Measurements from ENCODE around the gene WDR33.
A peak's percentile ranks its signal among the peaks of the same experiment; 100 is the strongest.

The WDR33 gene

DNA sequence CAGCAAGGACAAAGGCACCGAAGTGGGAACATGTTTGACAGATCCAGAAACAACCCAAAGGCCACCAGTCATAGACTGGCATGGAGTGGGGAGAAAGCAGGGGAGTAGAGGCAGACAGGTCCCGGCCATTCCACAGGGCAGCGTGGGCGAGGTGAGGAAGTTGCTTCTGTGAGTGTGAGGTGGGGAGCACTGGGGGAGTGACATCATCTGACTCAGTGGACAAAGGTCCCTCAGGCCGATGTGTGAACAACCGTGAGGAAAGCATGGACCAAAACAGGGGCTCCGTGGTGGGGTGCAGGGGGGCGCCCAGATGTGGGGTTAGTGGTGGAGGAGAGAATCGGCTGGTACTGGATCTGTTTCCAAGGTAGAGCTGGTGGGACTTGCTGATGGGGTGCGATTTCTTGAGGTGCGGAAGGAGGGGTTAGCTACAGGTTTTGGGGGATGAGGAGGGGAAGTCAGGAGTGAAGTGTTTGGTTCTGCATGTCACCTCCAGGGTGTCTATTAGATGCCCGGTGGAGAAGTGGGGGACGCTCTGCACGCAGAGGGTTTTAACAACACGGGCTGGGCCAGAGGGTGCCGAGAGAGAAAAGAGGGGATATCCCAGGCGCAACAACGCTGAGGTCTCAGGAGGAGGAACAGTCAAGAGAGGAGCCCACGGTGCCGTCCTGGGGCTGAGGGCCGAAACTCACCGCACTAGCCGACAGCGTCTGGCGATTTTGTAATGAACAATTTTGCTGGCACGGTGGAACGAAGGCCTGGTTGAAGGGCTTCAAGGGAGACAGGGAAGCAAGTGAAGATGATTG is 112.2 kb downstream of the WDR33 start:
- DNase-seq (ENCODE audit: low read depth in 1 of 2, low spot score in 1 of 2): no peak

DNA sequence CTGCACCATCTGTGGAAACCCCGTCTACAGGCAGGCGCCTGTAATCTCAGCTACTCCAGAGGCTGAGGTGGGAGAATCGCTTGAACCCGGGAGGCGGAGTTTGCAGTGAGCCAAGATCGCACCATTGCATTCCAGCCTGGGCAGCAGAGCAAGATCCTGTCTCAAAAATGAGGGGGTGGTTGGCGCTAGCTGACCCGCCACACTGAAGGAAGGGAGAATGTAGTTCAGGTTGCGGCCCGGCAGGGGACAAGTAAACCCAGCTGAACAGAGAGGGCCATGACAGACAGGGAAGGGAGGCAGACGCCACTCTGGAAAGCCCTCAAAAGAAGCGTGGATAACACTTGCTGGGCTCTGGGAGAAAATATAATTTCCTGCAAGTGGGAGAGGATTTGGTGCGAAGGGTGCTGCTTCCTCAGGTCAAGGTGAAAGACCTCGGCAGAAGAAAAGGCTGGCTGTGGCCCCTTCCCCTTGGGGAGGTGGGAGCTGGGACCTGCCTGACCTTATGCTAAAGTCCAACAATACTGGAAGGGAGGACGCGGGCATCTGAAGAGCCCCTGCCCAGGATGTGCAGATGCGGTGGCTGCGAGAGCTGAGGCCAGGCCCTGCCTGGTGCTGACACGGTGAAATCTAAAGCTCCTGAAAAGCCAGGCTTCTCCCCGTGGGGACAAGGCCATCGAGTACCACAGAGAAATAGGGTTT is 113.3 kb downstream of the WDR33 start:
- DNase-seq (ENCODE audit: low read depth in 1 of 2, low spot score in 1 of 2): no peak

DNA sequence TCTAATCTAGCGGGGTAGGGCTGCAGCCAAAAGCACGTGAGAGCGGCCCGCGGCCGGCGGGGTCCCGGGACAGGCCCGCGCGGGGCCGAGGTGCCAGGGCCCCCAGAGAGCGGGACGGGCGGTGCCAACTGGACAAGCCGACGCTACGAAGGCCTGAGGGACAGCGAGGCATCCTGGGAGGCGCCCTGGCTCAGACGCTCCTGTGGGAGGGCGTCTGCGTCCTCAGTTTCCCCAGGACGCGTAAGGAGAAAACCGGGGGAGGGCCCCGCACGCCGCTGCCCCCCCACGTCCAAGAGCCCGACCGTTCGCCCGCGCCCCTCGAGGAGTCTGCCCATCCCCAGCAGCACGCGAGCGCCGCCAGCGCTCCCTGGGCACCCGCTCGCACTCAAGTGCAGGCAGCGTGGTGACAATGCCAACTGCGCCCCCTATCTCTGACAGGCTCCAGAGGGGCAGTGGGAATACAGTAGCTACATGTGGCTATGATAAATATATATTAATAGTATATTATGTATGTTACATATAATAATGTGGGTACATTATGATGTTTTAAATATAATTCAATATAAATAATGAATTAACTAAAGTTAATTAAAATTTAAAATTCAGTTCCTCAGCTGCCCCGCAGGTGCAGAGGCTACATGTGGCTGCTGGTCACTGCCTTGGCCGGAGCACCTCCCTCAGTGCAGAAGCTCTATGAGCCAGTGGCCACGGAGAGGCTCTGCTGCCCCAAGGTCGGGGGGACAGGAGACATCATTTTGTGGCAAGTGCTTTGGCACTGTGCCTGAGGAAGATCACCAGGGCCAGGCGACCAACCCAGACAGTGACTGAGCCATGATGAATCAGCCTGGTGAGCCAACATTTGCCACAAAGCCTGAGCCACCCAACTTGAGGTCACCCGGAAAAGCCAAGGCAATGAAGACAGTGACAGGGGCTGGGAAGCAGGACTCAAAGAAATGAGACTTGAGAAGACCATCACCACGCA is 115.2 kb downstream of the WDR33 start:
- DNase-seq (ENCODE audit: low read depth in 1 of 2, low spot score in 1 of 2): peak in 1 of 2 donors; percentile 30

DNA sequence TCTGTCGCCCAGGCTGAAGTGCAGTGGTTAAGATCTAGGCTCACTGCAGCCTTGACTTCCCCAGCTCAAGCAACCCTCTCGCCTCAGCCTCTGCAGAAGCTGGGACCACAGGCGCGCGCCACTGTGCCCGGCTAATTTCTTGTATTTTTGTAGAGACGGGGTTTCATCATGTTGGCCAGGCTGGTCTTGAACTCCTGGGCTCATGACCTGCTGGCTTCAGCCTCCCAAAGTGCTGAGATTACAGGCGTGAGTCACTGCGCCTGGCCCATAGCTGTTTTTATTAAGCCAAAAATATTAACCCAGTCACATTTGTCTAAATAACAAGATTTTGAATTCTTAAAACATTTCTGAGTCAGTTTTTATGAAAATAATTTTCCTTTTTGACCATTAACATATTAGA is 116.0 kb downstream of the WDR33 start:
- no peak for DNase-seq (ENCODE audit: low read depth in 1 of 2, low spot score in 1 of 2)

DNA sequence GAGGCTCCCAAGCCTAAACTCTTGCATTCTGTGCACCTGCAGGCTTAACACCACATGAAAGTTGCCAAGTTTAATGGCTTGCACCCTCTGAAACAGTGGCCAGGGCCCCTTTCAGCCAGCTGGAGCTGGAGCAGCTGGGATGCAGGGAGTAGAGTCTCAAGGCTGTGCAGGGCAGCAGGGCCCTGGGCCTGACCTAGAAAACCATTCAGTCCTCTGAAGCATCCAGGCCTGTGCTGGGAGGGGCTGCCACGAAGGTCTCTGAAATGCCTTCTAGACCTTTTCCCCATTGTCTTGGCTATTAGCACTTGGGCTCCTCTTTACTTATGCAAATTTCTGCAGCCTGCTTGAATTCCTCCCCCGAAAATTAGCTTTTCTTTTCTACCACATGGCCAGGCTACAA is 120.3 kb downstream of the WDR33 start:
- no peak for DNase-seq (ENCODE audit: low read depth in 1 of 2, low spot score in 1 of 2)

DNA sequence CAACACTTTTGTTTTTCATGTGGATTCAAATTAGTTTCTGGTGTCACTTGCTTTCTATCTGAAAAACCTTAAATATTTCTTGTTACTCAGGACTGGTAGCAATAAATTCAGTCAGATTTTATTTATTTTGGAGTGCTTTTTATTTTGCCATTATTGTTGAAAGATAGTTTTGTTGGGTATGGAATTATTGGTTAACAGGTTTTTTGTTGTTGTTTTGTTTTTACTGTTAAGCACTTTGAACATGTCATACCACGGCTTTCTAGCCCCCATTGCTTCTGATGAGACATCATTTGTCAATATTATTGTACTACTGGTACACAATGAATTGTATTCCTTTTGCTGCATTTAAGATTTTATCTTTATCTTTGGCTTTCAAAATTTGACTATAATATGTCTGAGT is 122.6 kb downstream of the WDR33 start:
- DNase-seq (ENCODE audit: low read depth in 1 of 2, low spot score in 1 of 2): no peak

DNA sequence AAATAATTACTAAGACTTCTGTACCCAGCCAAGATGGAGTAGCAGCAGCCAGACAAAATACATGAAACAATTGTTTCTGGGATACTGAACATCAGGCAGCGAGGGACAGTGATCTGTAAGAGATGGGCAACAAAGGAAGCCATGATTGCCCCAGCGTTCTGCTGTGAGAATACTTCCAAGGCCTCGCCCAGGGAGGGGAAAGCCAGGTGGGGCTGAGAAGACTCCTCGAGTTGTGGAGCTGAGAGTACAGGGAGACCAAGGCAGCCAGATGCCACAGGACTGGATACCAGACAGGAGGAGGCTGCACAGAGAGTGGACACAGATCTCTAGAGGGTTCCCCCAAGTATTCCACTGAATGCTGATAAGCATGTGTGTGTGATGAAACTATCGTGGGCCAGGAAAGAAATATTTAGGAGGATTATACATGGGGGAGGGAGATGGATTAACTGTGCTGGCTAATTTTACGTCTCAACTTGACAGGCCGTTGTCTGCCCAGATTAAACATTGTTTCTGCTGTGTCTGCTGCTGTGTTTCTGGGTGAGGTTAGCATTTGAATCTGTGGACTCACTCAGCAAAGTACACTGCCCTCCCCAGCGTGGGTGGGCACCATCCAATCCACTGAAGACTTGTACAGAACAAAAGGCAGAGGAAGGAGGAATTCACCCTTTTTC is 125.4 kb downstream of the WDR33 start:
- DNase-seq (ENCODE audit: low read depth in 1 of 2, low spot score in 1 of 2): no peak

DNA sequence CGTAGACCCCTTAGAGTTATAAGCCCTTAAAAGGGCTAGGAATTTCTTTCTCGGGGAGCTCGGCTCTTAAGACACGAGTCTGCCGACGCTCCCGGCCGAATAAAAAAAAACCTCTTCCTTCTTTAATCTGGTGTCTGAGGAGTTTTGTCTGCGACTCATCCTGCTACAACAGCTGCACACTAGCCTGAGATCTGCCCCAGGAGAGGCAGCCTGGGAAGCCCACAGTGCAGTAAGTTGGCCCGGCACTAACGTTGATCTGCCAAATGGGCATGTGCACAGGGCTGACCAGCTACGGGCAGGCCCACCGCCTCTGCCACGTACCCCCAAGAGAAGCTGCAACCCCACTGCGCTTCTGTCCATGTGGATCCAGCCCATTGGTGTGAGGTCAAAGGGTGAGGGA is 127.2 kb downstream of the WDR33 start:
- DNase-seq (ENCODE audit: low read depth in 1 of 2, low spot score in 1 of 2): no peak

DNA sequence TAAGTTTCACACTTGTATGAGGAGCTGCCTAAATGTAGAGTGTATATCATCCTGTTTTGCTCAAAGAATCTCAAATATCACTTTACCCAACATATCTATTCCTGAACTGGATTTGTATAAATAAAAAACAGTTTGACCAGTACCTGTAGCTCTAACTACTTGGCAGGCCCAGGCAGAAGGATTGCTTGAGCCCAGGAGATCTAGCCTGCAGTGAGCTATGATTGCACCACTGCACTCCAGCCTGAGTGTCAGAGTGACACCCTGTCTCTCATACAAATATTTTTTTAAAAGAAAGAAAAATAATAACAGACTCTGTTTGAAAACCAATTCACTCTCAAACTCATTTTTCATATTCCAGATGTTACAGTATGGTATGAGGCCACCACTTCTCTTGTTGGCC is 127.9 kb downstream of the WDR33 start:
- no peak for DNase-seq (ENCODE audit: low read depth in 1 of 2, low spot score in 1 of 2)

DNA sequence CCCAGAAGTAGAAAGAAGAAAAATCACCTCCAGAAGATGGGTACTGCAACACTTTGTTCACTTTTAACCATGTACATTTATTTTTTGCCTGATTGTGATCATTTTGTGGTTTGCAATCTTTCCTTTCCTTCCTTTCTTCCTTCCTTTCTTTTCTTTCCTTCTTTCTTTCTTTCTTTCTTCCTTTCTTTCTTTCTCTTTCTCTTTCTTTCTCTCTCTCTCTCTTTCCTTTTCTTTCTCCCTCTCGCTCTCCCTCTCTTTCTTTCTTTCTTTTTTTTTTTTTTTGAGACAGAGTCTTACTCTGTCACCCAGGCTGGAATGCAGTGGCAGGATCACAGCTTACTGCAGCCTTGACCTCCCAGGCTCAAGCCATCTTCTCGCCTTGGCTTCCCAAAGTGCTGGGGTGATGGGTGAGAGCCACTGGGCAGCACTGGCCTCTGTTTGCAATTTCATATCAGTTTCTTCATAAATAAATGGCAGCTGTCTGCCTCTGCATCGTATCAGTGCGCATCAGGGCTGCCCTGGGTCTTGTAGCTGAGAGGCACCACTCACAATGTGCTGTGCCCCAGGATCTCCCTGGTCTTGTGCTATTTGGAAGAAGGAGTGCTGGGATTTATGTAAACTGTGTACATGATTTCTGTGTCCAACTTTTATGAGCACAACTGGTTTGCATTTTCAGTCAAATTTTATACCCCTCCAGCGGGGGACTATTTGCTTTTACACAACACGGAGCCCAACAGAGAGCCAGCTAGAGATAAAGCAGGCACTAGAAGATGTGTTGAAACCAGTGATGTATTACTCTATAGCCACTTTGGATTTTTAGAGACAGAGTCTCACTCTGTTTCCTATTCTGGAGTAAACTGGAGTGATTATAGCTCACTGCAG is 128.8 kb downstream of the WDR33 start:
- DNase-seq (ENCODE audit: low read depth in 1 of 2, low spot score in 1 of 2): no peak

DNA sequence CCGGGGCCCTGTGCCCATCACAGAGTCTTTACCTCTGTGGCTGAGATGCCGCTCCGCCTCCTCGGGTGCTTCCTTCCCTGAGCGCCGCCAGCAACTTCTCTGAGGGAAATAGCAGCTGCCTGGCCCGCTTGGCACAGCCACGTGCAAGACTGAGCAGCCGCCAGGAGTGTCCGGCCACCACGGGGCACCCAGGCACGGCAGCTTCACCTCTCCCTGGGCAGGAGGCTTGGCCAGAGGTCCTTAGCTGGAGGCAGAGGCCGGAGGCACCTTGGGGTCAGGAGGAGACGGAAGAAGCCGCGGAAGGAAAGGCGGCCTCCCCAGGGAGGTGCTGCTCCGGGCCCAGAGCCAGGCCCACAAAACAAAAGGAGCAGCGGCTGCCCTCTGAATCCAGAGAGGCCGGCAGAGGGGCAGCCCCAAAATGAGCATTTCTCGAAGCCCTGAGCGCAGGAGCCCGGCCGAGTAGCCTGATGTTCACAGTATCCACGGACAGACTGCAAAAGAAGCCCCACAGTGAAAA is 129.6 kb downstream of the WDR33 start:
- no peak for DNase-seq (ENCODE audit: low read depth in 1 of 2, low spot score in 1 of 2)

DNA sequence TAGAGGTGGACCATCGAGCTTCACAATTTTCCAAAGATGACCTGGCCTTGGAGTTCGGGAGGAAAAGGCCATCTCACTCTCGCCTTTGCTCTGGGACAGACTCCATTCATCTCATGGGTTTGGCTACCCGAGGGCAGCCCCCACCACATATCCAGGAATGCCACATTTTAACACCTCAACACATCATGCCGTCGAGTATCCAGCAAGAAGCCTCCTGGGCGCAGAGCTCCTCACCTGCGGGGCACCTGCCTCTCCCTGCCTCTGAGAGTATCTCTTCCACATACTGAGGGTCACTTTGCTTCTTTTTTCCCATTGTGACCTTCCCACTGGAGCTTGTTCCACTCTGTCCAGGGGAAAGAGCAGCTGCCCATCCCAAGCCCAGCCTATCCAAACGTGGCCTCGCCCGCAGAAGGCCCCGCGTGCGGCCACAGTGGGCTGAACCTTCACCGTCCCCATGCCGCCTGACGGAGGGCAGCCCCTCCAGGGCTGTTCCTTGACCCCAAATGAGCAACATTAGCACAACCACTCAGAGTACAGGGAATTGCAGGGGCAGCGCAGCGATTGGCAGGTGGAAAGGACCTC is 130.2 kb downstream of the WDR33 start:
- no peak for DNase-seq (ENCODE audit: low read depth in 1 of 2, low spot score in 1 of 2)

DNA sequence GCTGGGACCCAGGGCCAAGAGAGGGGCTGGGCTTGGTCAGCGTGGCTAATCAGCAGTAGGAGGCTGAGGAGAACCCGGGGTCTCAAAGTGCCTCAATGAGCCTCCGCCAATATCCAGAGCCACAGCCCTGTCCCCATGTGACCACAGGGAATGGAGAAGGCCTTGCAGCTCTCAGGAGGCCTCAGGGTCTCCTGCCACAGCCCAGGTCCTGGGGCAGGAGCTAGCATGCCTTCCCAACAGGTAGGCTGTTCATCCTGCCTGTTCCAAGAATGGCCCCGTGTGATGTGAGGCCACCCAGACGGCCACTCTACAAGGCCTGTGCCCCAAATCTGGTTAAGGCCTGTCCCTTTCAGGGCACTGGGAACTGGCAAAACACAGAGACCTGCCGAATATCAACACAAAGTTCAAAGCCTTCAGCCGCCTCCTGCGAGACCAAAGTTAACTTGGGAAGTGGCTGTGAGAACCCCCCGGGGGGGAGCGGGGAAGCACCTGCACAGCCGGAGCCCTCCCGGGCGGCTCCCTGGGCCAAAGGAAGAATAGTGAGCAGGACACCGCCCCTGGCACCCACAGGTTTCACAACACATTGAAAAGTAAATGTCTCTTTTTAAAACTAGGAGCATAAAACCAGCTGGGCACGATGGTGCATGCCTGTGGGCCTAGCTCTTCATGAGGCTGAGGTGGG is 131.2 kb downstream of the WDR33 start:
- DNase-seq (ENCODE audit: low read depth in 1 of 2, low spot score in 1 of 2): no peak

DNA sequence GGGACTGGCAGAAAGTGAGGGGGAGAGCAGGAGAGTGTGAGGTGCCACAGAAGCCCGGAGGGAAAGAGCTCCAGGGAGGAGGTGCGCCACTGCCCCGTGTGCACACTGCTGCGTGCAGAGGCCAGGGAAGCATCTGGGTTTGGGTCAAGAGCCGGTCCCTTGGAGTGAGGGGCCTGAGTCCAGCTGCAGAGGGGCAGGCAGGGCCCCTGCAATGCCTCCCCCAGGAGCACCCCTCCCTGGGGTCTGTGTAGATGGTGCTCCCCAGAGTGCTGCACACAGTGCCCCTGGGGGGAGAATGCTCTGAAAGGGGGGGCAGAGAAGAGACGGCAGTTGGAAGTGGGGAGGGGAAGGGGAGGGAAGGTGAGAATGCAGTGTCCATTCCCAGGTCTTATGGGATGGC is 132.0 kb downstream of the WDR33 start:
- no peak for DNase-seq (ENCODE audit: low read depth in 1 of 2, low spot score in 1 of 2)

DNA sequence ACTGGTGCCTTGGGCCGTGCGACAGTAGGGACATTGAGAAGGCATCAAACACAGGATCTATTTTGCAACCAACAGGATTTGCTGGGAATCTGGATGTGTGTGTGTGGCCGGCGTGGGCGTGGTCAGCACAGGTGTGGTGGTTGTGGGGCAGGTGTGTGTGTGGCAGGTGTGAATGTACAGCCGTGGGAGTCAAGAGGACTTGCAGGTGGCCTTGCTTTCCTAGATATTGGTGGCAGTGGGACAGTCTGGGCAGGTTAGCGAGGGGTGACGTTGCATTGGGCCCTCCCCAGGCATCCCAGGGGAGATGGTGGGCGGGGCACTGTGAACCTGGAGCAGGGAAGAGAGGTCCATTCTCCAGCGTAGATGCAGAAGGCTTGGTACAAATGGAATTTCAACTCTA is 132.4 kb downstream of the WDR33 start:
- no peak for DNase-seq (ENCODE audit: low read depth in 1 of 2, low spot score in 1 of 2)

DNA sequence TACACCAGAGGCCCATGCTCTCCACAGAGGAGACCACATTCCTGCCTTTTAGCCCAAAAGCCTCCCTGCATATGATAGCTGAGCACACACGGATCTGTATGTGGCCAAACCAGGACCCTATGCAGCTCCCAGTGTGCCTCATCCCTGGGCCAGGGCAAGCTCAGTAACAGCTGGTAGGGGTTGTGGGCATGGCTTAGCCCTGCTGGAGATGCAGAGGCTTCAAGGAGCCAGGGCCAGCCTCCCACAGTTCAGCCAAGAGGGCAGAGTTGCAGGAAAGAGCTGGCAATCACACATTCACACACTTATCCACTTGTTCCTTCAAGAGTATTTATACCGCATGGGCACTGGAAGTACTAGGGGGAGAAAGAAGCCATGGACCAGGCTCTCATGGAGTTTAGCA is 134.1 kb downstream of the WDR33 start:
- DNase-seq (ENCODE audit: low read depth in 1 of 2, low spot score in 1 of 2): no peak

DNA sequence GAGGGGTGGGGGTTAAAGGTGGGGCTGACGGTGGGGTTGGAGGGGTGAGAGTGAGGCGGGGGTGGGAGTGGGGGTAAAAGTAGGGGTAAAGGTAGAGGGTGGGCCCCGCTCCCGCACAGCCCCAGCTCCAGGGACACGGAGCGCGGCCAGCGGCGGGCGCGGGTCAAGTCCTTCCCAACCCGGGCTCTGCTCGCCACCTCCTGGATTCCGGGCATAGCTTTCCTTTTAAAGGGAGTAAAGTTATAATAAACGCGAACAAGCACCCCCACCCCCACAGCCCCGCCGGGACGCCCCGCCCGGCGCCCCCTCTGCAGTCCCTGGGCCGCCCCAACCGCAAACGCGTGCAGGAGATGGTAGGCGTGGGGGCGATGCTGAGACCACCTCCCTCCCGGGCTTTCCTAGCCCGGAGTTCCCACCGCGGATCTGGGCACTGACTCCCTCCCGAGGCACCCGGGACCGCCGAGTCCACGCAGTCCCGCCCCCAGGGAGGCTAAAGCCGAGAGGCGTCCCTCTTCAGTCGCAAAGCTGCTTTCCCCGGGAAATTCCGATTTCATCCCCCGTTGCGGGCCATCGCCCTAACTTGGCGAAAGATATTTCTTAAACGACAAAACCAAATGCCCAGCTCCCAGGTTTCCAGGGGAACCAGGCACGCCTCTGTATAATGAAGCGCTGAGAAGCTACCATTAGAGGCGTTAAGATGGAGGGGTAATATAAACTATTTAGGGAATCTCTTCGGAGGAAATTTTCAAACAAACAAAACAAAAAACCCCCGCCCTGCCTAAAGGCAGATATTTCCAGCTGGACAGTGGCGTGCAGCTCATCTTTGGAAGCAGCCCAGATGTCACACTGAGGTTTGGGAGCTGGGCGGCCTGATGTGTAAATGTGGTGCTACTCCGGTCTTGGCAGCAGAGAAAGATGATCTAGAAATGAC is 135.4 kb downstream of the WDR33 start, which contains the start of gene LIMS2:
Gene LIMS2, minus strand, starts transcription at position 200 of the 931 bp plus-strand sequence. CDS start 506 bp downstream, outside the sequence.
- DNase-seq (ENCODE audit: low read depth in 1 of 2, low spot score in 1 of 2): no peak
